Tibial artery (tissue), 4 donors: ENCODE measurements around the gene XIRP1.
A peak's percentile ranks its signal among the peaks of the same experiment; 100 is the strongest.
"Not testable (repeated sequence)": the region's sequence is repeated elsewhere in the genome, so short reads cannot be mapped to it uniquely, and the experiment has no call there.

Experiments used
- DNase-seq, 2 donors: peaks; one replicate each; pipeline ENCODE4 v3.0.0-alpha.2; 2019
- H3K27ac ChIP-seq, 2 donors: fragments of 200-600 bp; sonication (generic) in 1 of 2; 1 replicate in 1 of 2; 2 replicates in 1 of 2; pipeline ENCODE4 v1.5.1; 2018 to 2019; ENCODE audit warnings: mild to moderate bottlenecking in 1 of 2
- H3K27me3 ChIP-seq, 2 donors: fragments of 200-600 bp; sonication (generic) in 1 of 2; one replicate each; pipeline versions ENCODE4 v1.5.1 to v1.6.0; 2016 to 2019
- H3K36me3 ChIP-seq, 3 donors: fragments of 200-600 bp; sonication (generic) in 2 of 3; one replicate each; pipeline ENCODE4 v1.5.1; 2016 to 2019; ENCODE audit warnings: mild to moderate bottlenecking in 2 of 3
- H3K4me1 ChIP-seq, 4 donors: fragments of 200-600 bp; sonication (generic) in 2 of 4; 1 replicate in 3 of 4; 2 replicates in 1 of 4; pipeline ENCODE4 v1.5.1; 2016 to 2019
- H3K4me3 ChIP-seq, 2 donors: fragments of 200-600 bp; sonication (generic) in 1 of 2; 1 replicate in 1 of 2; 2 replicates in 1 of 2; pipeline ENCODE4 v1.5.1; 2018 to 2019; ENCODE audit warnings: mild to moderate bottlenecking in 2 of 2
- H3K9me3 ChIP-seq, 3 donors: fragments of 200-600 bp; sonication (generic) in 1 of 3; one replicate each; pipeline ENCODE4 v1.5.1; 2016 to 2019
- CTCF ChIP-seq, 2 experiments: fragments of 200-600 bp in 1 of 2; fragments of 450-650 bp in 1 of 2; IDR thresholded peaks; one replicate each; pipeline ENCODE4 v1.5.1; 2017 to 2019; ENCODE audit warnings: antibody characterized with exemption in 2 of 2, mild to moderate bottlenecking in 1 of 2, moderate library complexity in 1 of 2
- intact Hi-C: fragments of 100-400 bp; cut with DNase I; formaldehyde crosslinking; loops from one replicate; pipeline ENCODE4 v1.15.0; 2023; ENCODE audit warnings: low total_unique reads

Gene XIRP1

DNA sequence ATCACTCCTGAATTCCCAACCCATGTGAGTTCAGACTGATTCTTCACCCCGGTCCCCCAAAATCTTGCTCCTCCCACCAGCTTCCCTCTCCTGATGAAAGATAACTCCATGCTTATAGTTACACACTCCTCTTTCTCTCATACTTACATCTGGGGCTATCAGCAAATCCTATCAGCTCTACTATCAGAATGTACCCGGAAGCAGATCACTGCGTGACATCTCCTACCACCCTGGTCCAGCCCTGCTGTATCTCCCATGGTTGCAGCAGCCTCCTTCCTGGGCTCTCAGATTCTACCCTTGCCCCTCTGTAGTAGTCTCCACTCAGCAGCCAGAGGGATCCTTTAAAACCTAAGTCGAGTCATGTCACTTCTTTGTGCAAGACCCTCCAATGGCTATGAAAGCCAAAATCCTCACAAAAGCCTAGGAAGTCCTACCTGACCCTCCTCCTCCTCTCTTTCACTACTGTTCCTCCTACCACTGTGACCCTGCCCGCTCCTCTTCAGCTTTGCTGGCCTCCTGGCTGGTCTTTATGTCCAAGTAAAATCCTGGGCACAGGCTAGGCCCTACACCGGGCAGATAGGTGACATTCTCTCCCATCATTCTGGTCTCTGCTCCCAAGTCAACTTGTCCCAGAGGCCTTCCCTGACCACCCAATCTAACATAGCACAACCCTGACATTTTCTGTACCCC is 16.2 kb downstream of the XIRP1 start:
- no peak for TF ChIP-seq CTCF (IDR thresholded peaks at IDR 0.05)
- Histone ChIP-seq H3K9me3 (no peaks in the 10 kb centered on the region), H3K27me3 (no peaks in the 10 kb centered on the region), H3K4me1 (peaks cover 0 to 39% (median 30%) of the 10 kb centered on the region in 4 donors), H3K27ac (peak overlapping the region; percentile 91 to 93), H3K4me3 (no peak overlapping the region), H3K36me3 (no peaks in the 10 kb centered on the region)
- intact Hi-C loops: loop anchor here (2.0 kb wide), 1 partner anchor 21 kb away; no protein-coding TSS in a partner anchor
- no peak for DNase-seq

GRCh38 chr3:39173318-39174125 is 18.9 kb downstream of the XIRP1 start:
- Histone ChIP-seq H3K27ac (no peak overlapping the region), H3K36me3 (no peaks in the 10 kb centered on the region), H3K27me3 (no peaks in the 10 kb centered on the region), H3K9me3 (no peaks in the 10 kb centered on the region), H3K4me1 (peaks cover 0 to 16% (median 8%) of the 10 kb centered on the region in 4 donors), H3K4me3 (no peak overlapping the region)
- no peak for TF ChIP-seq CTCF (IDR thresholded peaks at IDR 0.05)
- intact Hi-C loops: no loop called here
- no peak for DNase-seq

DNA sequence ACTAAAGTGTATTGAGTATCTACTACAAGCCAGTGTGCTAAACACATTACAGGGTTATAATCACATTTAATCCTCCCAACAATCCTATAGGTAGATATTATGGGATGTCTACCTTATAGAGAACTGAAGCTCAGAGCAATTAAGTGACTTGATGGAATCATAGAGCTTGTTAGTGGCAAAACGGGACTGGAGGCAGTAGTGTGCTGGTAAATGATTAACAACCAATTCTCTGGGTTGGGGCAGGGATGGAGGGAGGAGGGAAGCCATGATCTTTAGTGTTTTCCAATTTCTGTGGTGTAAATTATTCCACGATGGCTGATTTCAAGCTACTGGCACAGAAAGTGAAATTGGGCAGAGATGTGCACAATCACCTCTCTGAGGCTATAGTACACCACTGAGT is 20.5 kb downstream of the XIRP1 start:
- Histone ChIP-seq H3K27me3 (no peaks in the 10 kb centered on the region), H3K27ac (no peak overlapping the region), H3K36me3 (no peaks in the 10 kb centered on the region), H3K9me3 (no peaks in the 10 kb centered on the region), H3K4me3 (no peak overlapping the region), H3K4me1 (peaks cover 0 to 4% (median 2%) of the 10 kb centered on the region in 4 donors)
- no peak for DNase-seq
- no peak for TF ChIP-seq CTCF (IDR thresholded peaks at IDR 0.05)
- intact Hi-C loops: no loop called here

DNA sequence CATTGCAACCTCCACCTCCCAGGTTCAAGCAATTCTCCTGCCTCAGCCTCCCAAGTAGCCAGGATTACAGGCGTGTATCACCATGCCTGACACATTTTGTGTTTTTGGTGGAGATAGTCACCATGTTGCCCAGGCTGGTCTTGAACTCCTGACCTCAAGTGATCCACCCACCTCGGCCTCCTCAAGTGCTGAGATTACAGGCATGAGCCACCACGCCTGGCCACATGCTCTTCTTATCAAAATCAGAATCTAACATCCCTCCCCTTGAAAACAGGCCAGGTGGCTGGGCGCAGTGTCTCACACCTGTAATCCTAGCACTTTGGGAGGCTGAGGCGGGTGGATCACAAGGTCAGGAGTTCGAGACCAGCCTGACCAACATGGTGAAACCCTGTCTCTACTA is 21.5 kb downstream of the XIRP1 start:
- H3K9me3 ChIP-seq, H3K4me1 ChIP-seq, H3K27me3 ChIP-seq, H3K36me3 ChIP-seq, H3K27ac ChIP-seq, intact Hi-C loops, H3K4me3 ChIP-seq: not testable (repeated sequence)
- DNase-seq: peak in 1 of 2 donors; percentile 32

- TF ChIP-seq CTCF (IDR thresholded peaks at IDR 0.05): no peak
- Histone ChIP-seq H3K27me3 (no peaks in the 10 kb centered on the region), H3K4me3 (no peak overlapping the region), H3K4me1 (peaks cover 0 to 5% (median 0%) of the 10 kb centered on the region in 4 donors), H3K9me3 (no peaks in the 10 kb centered on the region), H3K27ac (no peak overlapping the region), H3K36me3 (no peaks in the 10 kb centered on the region)
- intact Hi-C loops: no loop called here
- DNase-seq: no peak
These were observed 21.9 kb downstream of the XIRP1 start for GRCh38 chr3:39170461-39170860.

DNA sequence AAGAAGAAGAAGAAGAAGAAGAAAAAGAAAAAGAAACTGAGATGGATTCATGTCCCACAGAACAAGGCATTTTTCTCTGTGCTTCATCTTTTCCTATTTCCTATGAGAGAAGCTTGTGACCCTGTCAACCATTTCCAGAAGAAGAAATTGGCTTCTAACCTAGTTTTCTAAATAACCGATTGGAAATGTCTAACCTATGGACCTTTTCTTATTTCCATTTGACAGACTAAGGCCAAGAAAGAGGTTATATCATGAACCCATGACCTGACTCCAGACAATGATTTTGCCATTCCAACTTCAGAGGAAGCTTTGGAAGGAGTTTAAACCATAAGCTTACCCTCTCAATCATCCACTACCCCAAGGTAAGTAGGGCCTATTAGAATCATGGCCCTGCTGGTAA is 22.7 kb downstream of the XIRP1 start:
- no peaks in the 10 kb centered on the region for H3K9me3 ChIP-seq
- intact Hi-C loops: no loop called here
- no peaks in the 10 kb centered on the region for H3K36me3 ChIP-seq
- no peak overlapping the region for H3K4me3 ChIP-seq
- no peak overlapping the region for H3K27ac ChIP-seq
- no peaks in the 10 kb centered on the region for H3K27me3 ChIP-seq
- DNase-seq: no peak
- TF ChIP-seq CTCF (IDR thresholded peaks at IDR 0.05): no peak
- H3K4me1 ChIP-seq: peaks cover 0 to 5% (median 0%) of the 10 kb centered on the region in 4 donors
